HepG2 (cell line): Measurements from ENCODE around the gene PNMA5. TPM values are rescaled to one million over a fixed set of nuclear protein-coding genes. Genes with fewer than 3 reads are reported as not detected.
A peak's percentile ranks its signal among the peaks of the same experiment; 100 is the strongest.

Source experiments
- CTCF ChIP-seq: sonication (generic); formaldehyde crosslinking; IDR thresholded peaks from 2 replicates; pipeline ENCODE4 v1.5.0; 2020; ENCODE audit warnings: mild to moderate bottlenecking, missing genetic modification reagents, moderate library complexity
- EHMT2 ChIP-seq: fragments of 200-600 bp; sonication (generic); IDR thresholded peaks from 2 replicates; pipeline ENCODE4 v1.7.0; 2017; ENCODE audit warnings: antibody characterized with exemption, low read depth, low read length, borderline replicate concordance
- HNF1B ChIP-seq: sonication (generic); formaldehyde crosslinking; IDR thresholded peaks from 2 replicates; pipeline ENCODE4 v1.5.1; 2020; ENCODE audit warnings: mild to moderate bottlenecking, moderate library complexity, missing genetic modification reagents
- HNRNPLL ChIP-seq: fragments of 200-400 bp; formaldehyde crosslinking; IDR thresholded peaks from 2 replicates; pipeline ENCODE4 v1.6.1; 2017; ENCODE audit warnings: mild to moderate bottlenecking, low read depth, low read length; ENCODE audit not compliant: poor library complexity, severe bottlenecking
- KAT8 ChIP-seq: IDR thresholded peaks from 2 replicates; pipeline ENCODE4 v1.6.1; 2016; ENCODE audit warnings: missing genetic modification reagents, missing compliant biosample characterization
- KDM2A ChIP-seq: sonication (generic); formaldehyde crosslinking; IDR thresholded peaks from 2 replicates; pipeline ENCODE4 v1.4.0; 2020; ENCODE audit warnings: low read depth, missing genetic modification reagents, borderline replicate concordance
- NR2C2 ChIP-seq: sonication (generic); formaldehyde crosslinking; IDR thresholded peaks from 2 replicates; pipeline ENCODE4 v1.4.0; 2020; ENCODE audit warnings: missing genetic modification reagents, mild to moderate bottlenecking, moderate library complexity, borderline replicate concordance
- PHF20 ChIP-seq: sonication (generic); formaldehyde crosslinking; IDR thresholded peaks from 2 replicates; pipeline ENCODE4 v1.5.0; 2020; ENCODE audit warnings: mild to moderate bottlenecking, missing genetic modification reagents
- PLSCR1 ChIP-seq: sonication (generic); formaldehyde crosslinking; IDR thresholded peaks from 2 replicates; pipeline ENCODE4 v1.5.0; 2020; ENCODE audit warnings: missing genetic modification reagents, mild to moderate bottlenecking, borderline replicate concordance
- SNAI1 ChIP-seq: sonication (generic); formaldehyde crosslinking; IDR thresholded peaks from 2 replicates; pipeline ENCODE4 v1.5.0; 2020; ENCODE audit warnings: mild to moderate bottlenecking, missing genetic modification reagents, borderline replicate concordance
- TRIM22 ChIP-seq: fragments of 450-650 bp; IDR thresholded peaks from 2 replicates; pipeline ENCODE4 v1.6.1; 2017
- ZMYM4 ChIP-seq: sonication (generic); formaldehyde crosslinking; IDR thresholded peaks from 2 replicates; pipeline ENCODE4 v1.8.1; 2023; ENCODE audit warnings: mild to moderate bottlenecking, missing genetic modification reagents
- ZNF263 ChIP-seq: sonication (generic); formaldehyde crosslinking; IDR thresholded peaks from 2 replicates; pipeline ENCODE4 v1.4.0; 2020; ENCODE audit warnings: missing genetic modification reagents
- ZNF317 ChIP-seq: sonication (generic); formaldehyde crosslinking; IDR thresholded peaks from 2 replicates; pipeline ENCODE4 v1.5.0; 2020; ENCODE audit warnings: mild to moderate bottlenecking, missing genetic modification reagents
- ZNF501 ChIP-seq: sonication (generic); formaldehyde crosslinking; IDR thresholded peaks from 2 replicates; pipeline ENCODE4 v1.5.1; 2020; ENCODE audit warnings: mild to moderate bottlenecking, moderate library complexity, missing genetic modification reagents
- ZNF687 ChIP-seq: sonication (generic); formaldehyde crosslinking; IDR thresholded peaks from 2 replicates; pipeline ENCODE4 v1.5.1; 2020; ENCODE audit warnings: mild to moderate bottlenecking, missing genetic modification reagents, moderate library complexity
- ZNF737 ChIP-seq: sonication (generic); formaldehyde crosslinking; IDR thresholded peaks from 2 replicates; pipeline ENCODE4 v1.5.0; 2020; ENCODE audit warnings: missing genetic modification reagents, mild to moderate bottlenecking, borderline replicate concordance
- polyA plus RNA-seq, 8 experiments: library from polyadenylated mRNA; depleted of rRNA in 3 of 8; stranded (reverse) in 7 of 8; unstranded in 1 of 8; fragments of >200 nt; fragmentation: Illumina TruSeq in 4 of 8; extraction: Trizol in 4 of 8; gene quantifications; 2 replicates each; pipeline versions ENCODE4 v1.2.1 to v1.2.3, GENCODE V29; 2011 to 2016; ENCODE audit warnings: low read depth in 4 of 8, missing spikeins in 1 of 8, mixed read lengths in 1 of 8; ENCODE audit not compliant: insufficient read depth in 1 of 8
- total RNA-seq, 5 experiments: library from RNA; depleted of rRNA; stranded (reverse); fragments of >200 nt; fragmentation: Illumina TruSeq; extraction: Trizol; gene quantifications; 2 replicates each; pipeline ENCODE4 v1.2.3, GENCODE V29; 2016; ENCODE audit warnings: low read depth in 1 of 5

Gene PNMA5
- total and polyA plus RNA-seq, 2 of the 13 experiments (the other 11 are each of a cell fraction or from before 2014, with no cell fraction given): not detected

GRCh38 chrX:152941328-152942076 is 52.4 kb downstream of the PNMA5 start (continued):
- peak; percentile 66; the same call in 1 of the 2 replicates for TF ChIP-seq ZNF501
- TF ChIP-seq KAT8 (CRISPR knock-in tag): peak; percentile 98
- 0 out of 2 replicates have a peak, but pooled peaks have one; percentile 30 for TF ChIP-seq SNAI1 (CRISPR knock-in tag)
- TF ChIP-seq ZNF687 (CRISPR knock-in tag): peak; percentile 84
- peak; percentile 63; the same call in 1 of the 2 replicates for TF ChIP-seq EHMT2
- TF ChIP-seq PLSCR1 (CRISPR knock-in tag): no peak
- TF ChIP-seq HNRNPLL: peak; percentile 47
- TF ChIP-seq NR2C2 (CRISPR knock-in tag): peak; percentile 51; the same call in 1 of the 2 replicates
- peak; percentile 76 for TF ChIP-seq ZMYM4 (CRISPR knock-in tag)
- peak; percentile 73 for TF ChIP-seq PHF20 (CRISPR knock-in tag)
- TF ChIP-seq TRIM22: no peak
- TF ChIP-seq KDM2A (CRISPR knock-in tag): peak; percentile 64; the same call in 1 of the 2 replicates
- no peak for TF ChIP-seq HNF1B (CRISPR knock-in tag)
- TF ChIP-seq CTCF (CRISPR knock-in tag): peak; percentile 92
- TF ChIP-seq ZNF263 (CRISPR knock-in tag): no peak
- 0 out of 2 replicates have a peak, but pooled peaks have one; percentile 28 for TF ChIP-seq ZNF317 (CRISPR knock-in tag)
- TF ChIP-seq ZNF737 (CRISPR knock-in tag): no peak
